ENCODE measurements around the gene CPS1.

The CPS1 gene

GRCh38 chr2:210556329-210556980 lies at the start of gene CPS1:
Gene CPS1, plus strand, starts transcription at chr2:210556599. Its CDS starts 135 bp downstream, at chr2:210556734.
- DNase-seq (ENCODE audit: low read depth in 2 of 2), result no peak

DNA sequence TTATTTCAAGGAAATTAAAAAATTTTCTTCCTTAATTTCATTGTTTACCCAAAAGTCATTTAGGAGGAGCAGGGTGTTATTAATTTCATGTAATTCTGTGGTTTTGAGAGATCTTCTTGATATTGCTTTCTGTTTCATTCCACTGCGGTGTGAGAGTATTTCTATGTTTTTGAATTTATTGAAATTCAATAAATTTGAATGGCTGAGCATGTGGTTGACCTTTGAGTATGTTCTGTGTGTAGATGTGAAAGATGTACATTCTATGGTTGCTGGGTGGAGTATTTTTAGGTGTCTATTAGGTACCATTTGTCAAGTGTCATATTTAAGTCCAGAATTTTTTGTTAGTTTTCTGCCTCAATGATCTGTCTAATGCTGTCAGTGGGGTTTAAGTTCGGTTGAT lies 40.5 kb upstream of the CPS1 start:
- DNase-seq (ENCODE audit: low read depth in 2 of 2), result no peak

- DNase-seq (ENCODE audit: low read depth in 2 of 2), result no peak
Measured at GRCh38 chr2:210517264-210517663, 39.1 kb upstream of the CPS1 start.

DNA sequence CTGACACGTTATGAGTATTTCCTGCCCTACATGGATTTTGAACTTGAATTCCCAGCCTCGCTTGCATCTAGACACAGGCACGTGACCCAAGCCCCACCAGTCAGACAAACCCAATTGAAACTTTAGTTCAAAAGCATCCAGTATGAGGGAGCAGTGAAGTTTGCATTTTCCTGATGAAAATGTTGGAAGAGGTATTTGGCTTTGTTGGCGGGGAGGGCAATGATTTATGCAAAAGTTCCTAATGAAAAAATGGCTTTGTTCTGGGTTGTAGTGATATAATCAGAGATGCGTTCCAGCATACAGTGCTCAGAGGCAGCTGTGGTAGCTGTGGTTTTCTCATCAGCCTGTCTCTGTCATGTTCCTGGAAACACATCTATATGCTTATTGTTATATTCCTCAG lies 36.8 kb upstream of the CPS1 start:
- DNase-seq (ENCODE audit: low read depth in 2 of 2), result no peak

DNA sequence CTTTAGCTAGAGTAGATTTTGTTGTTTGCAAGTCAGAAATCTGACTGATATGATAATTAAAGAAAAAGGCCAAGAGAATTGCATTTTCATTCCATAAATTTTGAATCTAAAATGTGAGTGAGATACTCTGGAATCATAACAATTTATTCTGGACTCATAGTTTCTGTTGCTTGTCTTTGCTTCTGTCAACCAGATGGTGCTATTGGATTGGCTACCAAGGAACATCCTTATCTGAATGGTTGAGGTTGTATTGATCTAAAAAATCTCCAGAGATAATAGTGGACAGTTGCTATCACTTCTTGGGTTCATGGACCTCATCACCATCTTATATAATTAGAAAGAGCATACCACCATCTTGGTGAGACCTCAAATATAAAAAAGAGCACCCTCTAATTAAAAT lies 34.0 kb upstream of the CPS1 start:
- DNase-seq (ENCODE audit: low read depth in 2 of 2), result no peak

- DNase-seq (ENCODE audit: low read depth in 2 of 2), result no peak
Measured at GRCh38 chr2:210523650-210524289, 32.6 kb upstream of the CPS1 start.

GRCh38 chr2:210524533-210524932 lies 31.9 kb upstream of the CPS1 start:
- no peak for DNase-seq (ENCODE audit: low read depth in 2 of 2)

- no peak for DNase-seq (ENCODE audit: low read depth in 2 of 2)
Measured at GRCh38 chr2:210527286-210527685, 29.1 kb upstream of the CPS1 start.

DNA sequence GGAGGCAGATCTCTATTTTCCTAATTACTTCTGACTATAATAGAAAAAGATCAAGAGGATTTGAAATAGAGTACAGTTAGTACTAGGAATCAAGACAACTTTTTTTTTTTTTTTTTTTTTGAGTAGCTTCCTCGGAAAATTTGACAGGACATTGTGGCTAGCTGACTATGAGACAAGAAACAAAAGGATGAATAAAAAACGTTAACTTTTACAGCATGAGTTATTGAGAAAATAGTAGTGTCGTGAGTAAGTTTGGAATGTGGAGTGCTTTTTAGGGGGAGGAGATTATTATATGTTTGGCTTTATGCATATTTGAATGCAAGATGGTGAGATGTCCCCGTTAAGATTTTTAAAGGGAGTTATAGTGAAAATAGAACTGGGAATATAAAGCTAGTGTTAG lies 27.7 kb upstream of the CPS1 start:
- no peak for DNase-seq (ENCODE audit: low read depth in 2 of 2)

DNA sequence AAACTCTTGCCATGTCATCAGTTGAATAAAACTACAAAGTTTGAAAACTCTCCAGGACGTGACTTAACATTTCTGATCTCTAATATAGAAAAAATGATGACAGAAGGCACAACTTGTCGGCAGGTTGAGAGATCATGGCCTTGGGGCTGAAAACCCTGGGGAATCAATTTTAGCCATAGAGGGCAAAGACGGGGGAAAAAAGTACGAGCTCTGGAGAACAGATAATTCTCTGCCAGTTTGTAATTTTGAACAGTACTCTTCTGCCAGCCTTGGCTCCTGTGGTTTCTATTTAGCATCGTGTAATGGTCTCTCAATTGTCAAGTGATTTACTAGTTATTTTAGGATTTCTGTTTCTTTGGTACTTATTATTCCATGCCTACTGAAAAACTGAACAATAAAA lies 25.3 kb upstream of the CPS1 start:
- no peak for DNase-seq (ENCODE audit: low read depth in 2 of 2)

- no peak for DNase-seq (ENCODE audit: low read depth in 2 of 2)
Measured at GRCh38 chr2:210531482-210531881, 24.9 kb upstream of the CPS1 start.

GRCh38 chr2:210533389-210533788 lies 23.0 kb upstream of the CPS1 start:
- no peak for DNase-seq (ENCODE audit: low read depth in 2 of 2)

DNA sequence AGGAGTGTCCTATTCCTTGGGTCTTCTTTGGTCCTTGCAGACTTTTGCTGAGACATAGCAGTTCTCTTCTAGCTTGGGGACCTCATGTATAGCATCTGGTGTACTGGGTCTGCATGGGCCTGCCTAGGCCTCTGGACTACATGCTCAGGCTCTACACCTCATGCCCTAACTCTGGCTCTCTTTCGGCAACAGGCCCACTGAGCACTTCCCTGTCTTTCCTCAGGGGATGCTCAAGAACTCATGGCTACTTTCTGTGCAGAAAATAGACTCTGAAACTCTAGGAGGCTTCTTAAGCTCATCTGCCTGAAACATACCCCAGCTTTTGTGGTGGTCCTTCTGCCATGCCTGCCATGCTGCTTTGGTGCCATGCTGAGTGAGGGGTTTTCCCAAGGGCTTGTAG lies 21.5 kb upstream of the CPS1 start:
- DNase-seq (ENCODE audit: low read depth in 2 of 2), result no peak

GRCh38 chr2:210536973-210537650 lies 19.3 kb upstream of the CPS1 start:
- no peak for DNase-seq (ENCODE audit: low read depth in 2 of 2)

GRCh38 chr2:210539035-210539434 lies 17.4 kb upstream of the CPS1 start:
- DNase-seq (ENCODE audit: low read depth in 2 of 2), result no peak

GRCh38 chr2:210539578-210540416 lies 16.6 kb upstream of the CPS1 start:
- DNase-seq (ENCODE audit: low read depth in 2 of 2), result no peak

DNA sequence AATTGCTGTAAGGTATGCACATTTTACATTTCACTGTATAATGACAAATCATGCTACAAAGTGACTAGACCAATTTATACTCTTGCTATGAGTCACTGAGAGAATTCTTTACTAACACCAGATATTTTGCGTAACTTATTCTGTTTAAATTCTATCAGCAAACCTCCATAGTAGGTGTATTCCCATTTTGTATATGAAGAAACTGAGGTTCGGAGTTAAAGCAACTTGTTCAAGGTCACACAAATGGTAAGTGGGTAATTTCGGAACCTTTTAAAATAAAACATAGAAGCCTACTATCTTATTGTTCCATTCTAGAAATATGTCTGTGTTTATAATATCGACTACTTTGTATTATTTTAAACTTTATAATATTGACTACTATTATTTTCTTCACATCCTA lies 15.9 kb upstream of the CPS1 start:
- no peak for DNase-seq (ENCODE audit: low read depth in 2 of 2)

DNA sequence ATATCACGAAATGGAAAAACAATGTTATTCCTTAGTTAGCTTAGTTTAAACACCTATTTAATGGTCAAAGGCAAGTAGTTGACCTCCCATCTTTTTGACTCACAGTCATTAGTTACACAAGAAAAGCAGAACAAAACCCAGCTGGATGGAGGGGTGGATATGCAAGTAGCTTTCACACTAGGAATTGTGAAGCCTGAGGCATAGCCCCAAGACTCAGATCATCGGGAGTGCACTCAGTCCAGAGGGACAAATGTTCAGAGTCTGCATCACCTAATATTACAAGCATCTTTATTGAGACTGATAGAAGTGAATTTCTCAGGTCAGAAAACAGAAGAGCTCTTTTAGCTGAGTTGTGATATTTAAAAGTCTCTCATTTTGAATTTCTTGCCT lies 15.5 kb upstream of the CPS1 start:
- no peak for DNase-seq (ENCODE audit: low read depth in 2 of 2)

- DNase-seq (ENCODE audit: low read depth in 2 of 2), result no peak
Measured at GRCh38 chr2:210541290-210541902, 15.0 kb upstream of the CPS1 start.

GRCh38 chr2:210544007-210544590 lies 12.3 kb upstream of the CPS1 start:
- no peak for DNase-seq (ENCODE audit: low read depth in 2 of 2)

GRCh38 chr2:210544831-210545230 lies 11.6 kb upstream of the CPS1 start:
- no peak for DNase-seq (ENCODE audit: low read depth in 2 of 2)

Measured in activated CD8-positive, alpha-beta memory T cell treated with anti-CD3 and anti-CD28 coated beads for 4 hours (primary cell).